HepG2 (cell line): Measurements from ENCODE around the gene GSK3A. TPM values are rescaled to one million over a fixed set of nuclear protein-coding genes. Genes with fewer than 3 reads are reported as not detected.

Experiments used
- ATAC-seq: fragments of 200-7000 bp; cut with Tn5 transposase; 3 replicates; pipeline ENCODE4 v1.9.1; 2020; ENCODE audit warnings: mild to moderate bottlenecking, moderate library complexity
- BruUV-seq: library from RNA; stranded (reverse); fragments of 400-500 nt; replicated peaks from 2 replicates; lab custom pipeline; 2021; lab: Mats Ljungman, UMichigan
- CTCF ChIA-PET: fragments of 300-600 bp; formaldehyde crosslinking; extraction: SDS; loops from one replicate; lab custom pipeline; 2021; ENCODE audit warnings: low total read pairs, inconsistent platforms, low intra/inter-chr PET ratio; lab: Yijun Ruan, JAX
- POLR2A ChIA-PET: fragments of 350-600 bp; sonication (Branson Sonifier 250); formaldehyde crosslinking; loops from one replicate; lab custom pipeline; 2020; ENCODE audit warnings: antibody characterized with exemption, inconsistent platforms; lab: Yijun Ruan, JAX
- DNase-seq: peaks from one replicate; pipeline ENCODE4 v3.0.0-alpha.2; 2015; ENCODE audit warnings: low spot score
- FAIRE-seq: peaks from 3 replicates; lab custom pipeline; 2011; peaks lifted over from hg19 to GRCh38; lab: Jason Lieb, UNC
- H2AFZ ChIP-seq: one replicate; pipeline ENCODE4 v1.6.1; 2011; ENCODE audit warnings: low read length, inconsistent platforms
- H3K27ac ChIP-seq: fragments of 300-600 bp; 3 replicates; pipeline ENCODE4 v1.8.0; 2011; ENCODE audit warnings: mixed run types, mild to moderate bottlenecking, mixed read lengths, low read length, inconsistent platforms; ENCODE audit not compliant: insufficient read depth; ENCODE audit errors: extremely low read length
- H3K27me3 ChIP-seq, 2 experiments: fragments of 200-600 bp in 1 of 2; 2 replicates in 1 of 2; 3 replicates in 1 of 2; pipeline versions ENCODE4 v1.6.0 to v1.8.0; 2011; ENCODE audit warnings: low read length in 2 of 2, mild to moderate bottlenecking in 2 of 2, moderate library complexity in 2 of 2, inconsistent platforms in 1 of 2; ENCODE audit not compliant: insufficient read depth in 2 of 2, control insufficient read depth in 1 of 2
- H3K36me3 ChIP-seq, 2 experiments: fragments of 200-600 bp in 1 of 2; replicated peaks in 1 of 2; 2 replicates in 1 of 2; 3 replicates in 1 of 2; pipeline versions ENCODE4 v1.5.1 to v1.8.0; 2011; ENCODE audit warnings: low read length in 2 of 2, inconsistent platforms in 1 of 2; ENCODE audit not compliant: insufficient read depth in 2 of 2, control insufficient read depth in 1 of 2
- H3K4me1 ChIP-seq: 2 replicates; pipeline ENCODE4 v1.5.1; 2012; ENCODE audit warnings: low read length, inconsistent platforms; ENCODE audit not compliant: insufficient read depth
- H3K4me2 ChIP-seq: 2 replicates; pipeline ENCODE4 v1.6.0; 2011; ENCODE audit warnings: low read depth, low read length, inconsistent platforms
- H3K4me3 ChIP-seq, 3 experiments: fragments of 200-600 bp in 1 of 3; sonication (generic), shearing (Covaris generic) in 1 of 3; replicated peaks in 1 of 3; 2 replicates each; pipeline ENCODE4 v1.5.1; 2011 to 2016; ENCODE audit warnings: low read length in 3 of 3, inconsistent platforms in 2 of 3, low read depth in 2 of 3, mild to moderate bottlenecking in 2 of 3, control low read depth in 1 of 3, mixed read lengths in 1 of 3; ENCODE audit not compliant: insufficient read depth in 1 of 3
- H3K79me2 ChIP-seq: one replicate; pipeline ENCODE4 v1.6.1; 2011; ENCODE audit warnings: low read length, inconsistent platforms; ENCODE audit not compliant: insufficient read depth
- H3K9ac ChIP-seq: 2 replicates; pipeline ENCODE4 v1.6.0; 2011; ENCODE audit warnings: mild to moderate bottlenecking, low read depth, low read length, inconsistent platforms; ENCODE audit not compliant: insufficient read depth
- H3K9me3 ChIP-seq: 2 replicates; pipeline ENCODE4 v1.5.1; 2012; ENCODE audit warnings: mild to moderate bottlenecking, low read length
- H4K20me1 ChIP-seq: 2 replicates; pipeline ENCODE4 v1.6.0; 2011; ENCODE audit warnings: inconsistent platforms, mild to moderate bottlenecking, low read length, moderate library complexity; ENCODE audit not compliant: insufficient read depth
- ATAD3A ChIP-seq: sonication (generic); formaldehyde crosslinking; IDR thresholded peaks from 2 replicates; pipeline ENCODE4 v1.4.0; 2020; ENCODE audit warnings: missing genetic modification reagents
- MAFF ChIP-seq: IDR thresholded peaks from 2 replicates; pipeline ENCODE4 v1.6.1; 2011; ENCODE audit warnings: low read depth, low read length, improper control_type of control experiment
- MAFK ChIP-seq, 2 experiments: IDR thresholded peaks in 1 of 2; conservative IDR thresholded peaks in 1 of 2; 2 replicates each; pipeline ENCODE4 v1.6.1; 2011; ENCODE audit warnings: improper control_type of control experiment in 2 of 2, low read length in 2 of 2
- PITX1 ChIP-seq: sonication (generic); formaldehyde crosslinking; IDR thresholded peaks from 2 replicates; pipeline ENCODE4 v1.5.1; 2020; ENCODE audit warnings: mild to moderate bottlenecking, missing genetic modification reagents
- SRSF9 ChIP-seq: fragments of 200-400 bp; formaldehyde crosslinking; IDR thresholded peaks from 2 replicates; pipeline ENCODE4 v1.6.1; 2018; ENCODE audit warnings: borderline replicate concordance, mild to moderate bottlenecking, low read depth, low read length; ENCODE audit not compliant: insufficient read depth, poor library complexity, severe bottlenecking
- STAG1 ChIP-seq: sonication (generic); formaldehyde crosslinking; IDR thresholded peaks from 2 replicates; pipeline ENCODE4 v1.4.0; 2020; ENCODE audit warnings: missing genetic modification reagents
- XRCC5 ChIP-seq: fragments of 200-400 bp; formaldehyde crosslinking; optimal IDR thresholded peaks from 2 replicates; pipeline ENCODE3; 2017; ENCODE audit warnings: mild to moderate bottlenecking, low read length
- ZBTB2 ChIP-seq: sonication (generic); formaldehyde crosslinking; IDR thresholded peaks from 2 replicates; pipeline ENCODE4 v1.8.0; 2022; ENCODE audit warnings: low read depth, missing genetic modification reagents
- ZNF33A ChIP-seq: sonication (generic); formaldehyde crosslinking; IDR thresholded peaks from 2 replicates; pipeline ENCODE4 v1.5.1; 2020; ENCODE audit warnings: missing genetic modification reagents, mild to moderate bottlenecking, moderate library complexity, borderline replicate concordance
- ZNF430 ChIP-seq: sonication (generic); formaldehyde crosslinking; IDR thresholded peaks from 2 replicates; pipeline ENCODE4 v1.9.0; 2021; ENCODE audit warnings: mild to moderate bottlenecking, missing genetic modification reagents
- ZNF562 ChIP-seq: sonication (generic); formaldehyde crosslinking; IDR thresholded peaks from 2 replicates; pipeline ENCODE4 v1.8.0; 2022; ENCODE audit warnings: missing genetic modification reagents, borderline replicate concordance
- WGBS: methylation state at CpG from one replicate; pipeline ENCODE4 v1.1.6; 2017; ENCODE audit warnings: low lambda C conversion rate; 5-methylcytosine and 5-hydroxymethylcytosine counted together
- in situ Hi-C: cut with HindIII; loops from 2 replicates; pipeline ENCODE4 v1.10.0; 2017; ENCODE audit warnings: low pct_unique_long_range_greater_than_20kb; ENCODE audit not compliant: extremely low pct_ligation_motif_present
- intact Hi-C: fragments of 100-400 bp; cut with micrococcal nuclease; formaldehyde crosslinking; loops from one replicate; pipeline ENCODE4 v1.10.0; 2022; ENCODE audit not compliant: unreplicated experiment
- polyA plus RNA-seq, 8 experiments: library from polyadenylated mRNA; depleted of rRNA in 3 of 8; stranded (reverse) in 7 of 8; unstranded in 1 of 8; fragments of >200 nt; fragmentation: Illumina TruSeq in 4 of 8; extraction: Trizol in 4 of 8; gene quantifications; 2 replicates each; pipeline versions ENCODE4 v1.2.1 to v1.2.3, GENCODE V29; 2011 to 2016; ENCODE audit warnings: low read depth in 4 of 8, missing spikeins in 1 of 8, mixed read lengths in 1 of 8; ENCODE audit not compliant: insufficient read depth in 1 of 8
- total RNA-seq, 5 experiments: library from RNA; depleted of rRNA; stranded (reverse); fragments of >200 nt; fragmentation: Illumina TruSeq; extraction: Trizol; gene quantifications; 2 replicates each; pipeline ENCODE4 v1.2.3, GENCODE V29; 2016; ENCODE audit warnings: low read depth in 1 of 5
- TF ChIP-seq, protein P1 (sequence below): sonication (generic); formaldehyde crosslinking; IDR thresholded peaks from 2 replicates; pipeline ENCODE4 v1.4.0; 2020; ENCODE audit warnings: mild to moderate bottlenecking, low read depth, missing genetic modification reagents
- TF ChIP-seq, protein P2 (sequence below): sonication (generic); formaldehyde crosslinking; IDR thresholded peaks from 2 replicates; pipeline ENCODE4 v1.5.0; 2020; ENCODE audit warnings: mild to moderate bottlenecking, missing genetic modification reagents

Gene GSK3A
- total and polyA plus RNA-seq, 2 of the 13 experiments (the other 11 are each of a cell fraction or from before 2014, with no cell fraction given) = 16.9 to 52.5 TPM

DNA sequence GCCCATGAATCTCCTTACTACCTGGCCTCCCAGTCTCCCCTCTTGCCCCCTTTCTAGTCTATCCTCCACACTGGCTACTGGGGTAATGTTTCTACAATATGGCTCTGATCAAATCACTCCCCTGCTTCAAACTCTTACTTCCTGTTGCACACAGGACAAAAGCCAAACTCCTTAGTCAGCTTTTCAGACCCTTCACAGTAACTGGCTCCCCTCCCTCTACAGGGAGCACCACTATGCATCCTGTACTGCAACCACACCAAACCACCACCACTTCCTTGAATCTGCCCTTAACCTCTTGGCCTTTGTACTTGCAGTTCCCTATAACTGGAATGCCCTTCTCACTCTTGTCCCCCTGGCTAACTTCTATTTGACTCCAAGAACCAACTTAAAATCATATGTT lies 57.1 kb downstream of the GSK3A start:
- no peak overlapping the region for H3K4me2 ChIP-seq
- peaks cover 5 to 32% of the 10 kb centered on the region in 2 experiments; a peak in 3 of 5 replicates for H3K27me3 ChIP-seq
- H3K79me2 ChIP-seq = no peaks in the 10 kb centered on the region
- H3K9ac ChIP-seq = no peak overlapping the region
- no TSS peak for BruUV-seq
- H2AFZ ChIP-seq = no peak overlapping the region
- ATAC-seq (no peak), DNase-seq (no peak), FAIRE-seq (no peak)
- ChIA-PET CTCF (interaction anchor here (2.3 to 2.8 kb wide), 2 partner anchors 51 to 76 kb away, joined by 21 to 26 read pairs; no protein-coding TSS in a partner anchor), POLR2A (no interaction called here)
- intact Hi-C loops (loop anchor here (2.0 kb wide), 1 partner anchor 52 kb away; the partner anchor contains the start of gene POU2F2), in situ Hi-C loops (loop anchor here (5.0 kb wide), 1 partner anchor 53 kb away; the partner anchor contains the start of gene POU2F2)
- no peaks in the 10 kb centered on the region for H3K36me3 ChIP-seq
- H3K4me3 ChIP-seq = no peak overlapping the region
- no peak overlapping the region for H3K27ac ChIP-seq
- H3K4me1 ChIP-seq = no peaks in the 10 kb centered on the region
- no peaks in the 10 kb centered on the region for H4K20me1 ChIP-seq
- TF ChIP-seq MAFF (peak; percentile 62), MAFK (conservative IDR thresholded peaks at IDR 0.05 in 1 of 2, IDR thresholded peaks at IDR 0.05 in 1 of 2; ENCODE audit: low read length in 2 of 2) (peak; percentile 58 to 75), ZBTB2 (CRISPR knock-in tag) (no peak)
- no peaks in the 10 kb centered on the region for H3K9me3 ChIP-seq

GRCh38 chr19:42184401-42184861 lies 58.0 kb downstream of the GSK3A start:
- BruUV-seq = no TSS peak
- peak; percentile 73 for FAIRE-seq
- no CpG with 5 or more reads among the region's 1 CpG for WGBS
- Histone ChIP-seq H3K4me2 (no peak overlapping the region), H3K27ac (no peak overlapping the region), H2AFZ (no peak overlapping the region), H4K20me1 (no peaks in the 10 kb centered on the region), H3K27me3 (peaks cover 5 to 36% of the 10 kb centered on the region in 2 experiments; a peak in 3 of 5 replicates), H3K9me3 (no peaks in the 10 kb centered on the region), H3K9ac (no peak overlapping the region), H3K36me3 (no peaks in the 10 kb centered on the region), H3K79me2 (no peaks in the 10 kb centered on the region), H3K4me3 (no peak overlapping the region), H3K4me1 (no peaks in the 10 kb centered on the region)
- ATAC-seq = peak; percentile 93
- POLR2A ChIA-PET = no interaction called here
- peak; percentile 59 for DNase-seq
- in situ Hi-C loops = no loop called here
- intact Hi-C loops = loop anchor here (1.0 to 2.0 kb wide), 2 partner anchors 52 to 76 kb away; partner anchors contain the start of gene POU2F2
- CTCF ChIA-PET = interaction anchor here (2.3 to 2.8 kb wide), 2 partner anchors 50 to 75 kb away, joined by 21 to 26 read pairs; no protein-coding TSS in a partner anchor
- TF ChIP-seq XRCC5 = peak; percentile 57
- TF ChIP-seq PITX1 (CRISPR knock-in tag) = no peak
- TF ChIP-seq ZNF562 (CRISPR knock-in tag) = no peak
- TF ChIP-seq, protein P1, sequence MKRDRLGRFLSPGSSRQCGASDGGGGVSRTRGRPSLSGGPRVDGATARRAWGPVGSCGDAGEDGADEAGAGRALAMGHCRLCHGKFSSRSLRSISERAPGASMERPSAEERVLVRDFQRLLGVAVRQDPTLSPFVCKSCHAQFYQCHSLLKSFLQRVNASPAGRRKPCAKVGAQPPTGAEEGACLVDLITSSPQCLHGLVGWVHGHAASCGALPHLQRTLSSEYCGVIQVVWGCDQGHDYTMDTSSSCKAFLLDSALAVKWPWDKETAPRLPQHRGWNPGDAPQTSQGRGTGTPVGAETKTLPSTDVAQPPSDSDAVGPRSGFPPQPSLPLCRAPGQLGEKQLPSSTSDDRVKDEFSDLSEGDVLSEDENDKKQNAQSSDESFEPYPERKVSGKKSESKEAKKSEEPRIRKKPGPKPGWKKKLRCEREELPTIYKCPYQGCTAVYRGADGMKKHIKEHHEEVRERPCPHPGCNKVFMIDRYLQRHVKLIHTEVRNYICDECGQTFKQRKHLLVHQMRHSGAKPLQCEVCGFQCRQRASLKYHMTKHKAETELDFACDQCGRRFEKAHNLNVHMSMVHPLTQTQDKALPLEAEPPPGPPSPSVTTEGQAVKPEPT = no peak
- TF ChIP-seq STAG1 (CRISPR knock-in tag) = peak; percentile 78
- TF ChIP-seq ZNF430 (CRISPR knock-in tag) = no peak
- no peak for TF ChIP-seq ATAD3A (CRISPR knock-in tag)
- TF ChIP-seq SRSF9 = no peak
- TF ChIP-seq, protein P2, sequence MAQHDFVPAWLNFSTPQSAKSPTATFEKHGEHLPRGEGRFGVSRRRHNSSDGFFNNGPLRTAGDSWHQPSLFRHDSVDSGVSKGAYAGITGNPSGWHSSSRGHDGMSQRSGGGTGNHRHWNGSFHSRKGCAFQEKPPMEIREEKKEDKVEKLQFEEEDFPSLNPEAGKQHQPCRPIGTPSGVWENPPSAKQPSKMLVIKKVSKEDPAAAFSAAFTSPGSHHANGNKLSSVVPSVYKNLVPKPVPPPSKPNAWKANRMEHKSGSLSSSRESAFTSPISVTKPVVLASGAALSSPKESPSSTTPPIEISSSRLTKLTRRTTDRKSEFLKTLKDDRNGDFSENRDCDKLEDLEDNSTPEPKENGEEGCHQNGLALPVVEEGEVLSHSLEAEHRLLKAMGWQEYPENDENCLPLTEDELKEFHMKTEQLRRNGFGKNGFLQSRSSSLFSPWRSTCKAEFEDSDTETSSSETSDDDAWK (CRISPR knock-in tag) = no peak
- TF ChIP-seq ZNF33A (CRISPR knock-in tag) = no peak
